A673 (cell line): ENCODE results near the gene MAST4.

Experiments used
- EZH2 ChIP-seq: fragments of 200-600 bp; sonication (generic); IDR thresholded peaks from 2 replicates; pipeline ENCODE4 v1.6.1; 2017; ENCODE audit warnings: borderline replicate concordance, low read depth, mild to moderate bottlenecking, mixed read lengths, antibody characterized with exemption, low read length; ENCODE audit not compliant: poor library complexity, severe bottlenecking
- TF ChIP-seq, protein P1 (sequence below): fragments of 300-800, 200-600 bp; sonication (generic); conservative IDR thresholded peaks from 2 replicates; pipeline ENCODE4 v1.5.1; 2017; ENCODE audit warnings: low read depth, mild to moderate bottlenecking, antibody characterized with exemption, low read length, moderate library complexity, mixed read lengths

GRCh38 chr5:66617991-66618768, 22.0 kb downstream of the MAST4 start:
- TF ChIP-seq, protein P1, sequence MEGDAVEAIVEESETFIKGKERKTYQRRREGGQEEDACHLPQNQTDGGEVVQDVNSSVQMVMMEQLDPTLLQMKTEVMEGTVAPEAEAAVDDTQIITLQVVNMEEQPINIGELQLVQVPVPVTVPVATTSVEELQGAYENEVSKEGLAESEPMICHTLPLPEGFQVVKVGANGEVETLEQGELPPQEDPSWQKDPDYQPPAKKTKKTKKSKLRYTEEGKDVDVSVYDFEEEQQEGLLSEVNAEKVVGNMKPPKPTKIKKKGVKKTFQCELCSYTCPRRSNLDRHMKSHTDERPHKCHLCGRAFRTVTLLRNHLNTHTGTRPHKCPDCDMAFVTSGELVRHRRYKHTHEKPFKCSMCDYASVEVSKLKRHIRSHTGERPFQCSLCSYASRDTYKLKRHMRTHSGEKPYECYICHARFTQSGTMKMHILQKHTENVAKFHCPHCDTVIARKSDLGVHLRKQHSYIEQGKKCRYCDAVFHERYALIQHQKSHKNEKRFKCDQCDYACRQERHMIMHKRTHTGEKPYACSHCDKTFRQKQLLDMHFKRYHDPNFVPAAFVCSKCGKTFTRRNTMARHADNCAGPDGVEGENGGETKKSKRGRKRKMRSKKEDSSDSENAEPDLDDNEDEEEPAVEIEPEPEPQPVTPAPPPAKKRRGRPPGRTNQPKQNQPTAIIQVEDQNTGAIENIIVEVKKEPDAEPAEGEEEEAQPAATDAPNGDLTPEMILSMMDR, result no peak
- no peak for TF ChIP-seq EZH2
